SU-DHL-6 (cell line): ENCODE measurements around the gene IRF2.

Experiments used
- CTCF ChIP-seq: fragments of 200-600 bp; sonication (generic); IDR thresholded peaks from one replicate; pipeline ENCODE4 v1.5.1; 2017; ENCODE audit warnings: antibody characterized with exemption, mild to moderate bottlenecking, low read length, moderate library complexity; ENCODE audit not compliant: insufficient read depth, poor library complexity, severe bottlenecking
- EZH2phosphoT487 ChIP-seq: fragments of 200-600 bp; sonication (generic), shearing (Covaris generic); conservative IDR thresholded peaks from 2 replicates; pipeline ENCODE4 v1.6.1; 2018; ENCODE audit warnings: mild to moderate bottlenecking, antibody characterized with exemption, low read length, moderate library complexity, mixed read lengths

- TF ChIP-seq CTCF, result no peak
- no peak for TF ChIP-seq EZH2phosphoT487
These were observed 2.3 kb upstream of the IRF2 start for GRCh38 chr4:184476695-184477094.
